DMS 273 treated with DMSO at 0.1 percent for 48 hours (cell line): ENCODE measurements around the gene EXTL2.
"Not testable (repeated sequence)": the region's sequence is repeated elsewhere in the genome, so short reads cannot be mapped to it uniquely, and the experiment has no call there.

ENCODE experiments used
- DNase-seq: peaks from one replicate; lab custom pipeline; 2025; lab: John Stamatoyannopoulos, UW

The EXTL2 gene

GRCh38 chr1:100855116-100855515 lies 39.5 kb downstream of the EXTL2 start:
- DNase-seq: not testable (repeated sequence)

- no peak for DNase-seq
These were observed 41.7 kb downstream of the EXTL2 start for GRCh38 chr1:100852976-100853375.

DNA sequence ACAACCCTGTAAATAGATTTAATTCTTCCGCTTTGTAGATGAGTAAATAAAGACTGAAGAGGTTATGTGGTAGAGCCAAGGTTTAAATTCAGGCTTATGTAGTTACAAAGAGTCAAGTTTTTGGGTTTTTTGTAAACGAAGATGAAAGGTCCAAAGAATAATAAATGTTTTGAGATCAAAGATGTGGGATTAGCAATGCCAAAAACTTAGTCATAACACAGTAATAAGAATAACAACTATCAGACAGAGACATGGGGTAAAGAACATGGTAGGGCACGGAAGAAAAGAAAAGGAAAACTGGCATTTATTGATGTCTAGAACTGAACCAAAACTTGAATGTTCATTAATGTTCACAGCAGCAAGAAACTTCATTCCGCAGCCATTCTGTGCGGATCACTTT lies 42.9 kb downstream of the EXTL2 start:
- DNase-seq: no peak

DNA sequence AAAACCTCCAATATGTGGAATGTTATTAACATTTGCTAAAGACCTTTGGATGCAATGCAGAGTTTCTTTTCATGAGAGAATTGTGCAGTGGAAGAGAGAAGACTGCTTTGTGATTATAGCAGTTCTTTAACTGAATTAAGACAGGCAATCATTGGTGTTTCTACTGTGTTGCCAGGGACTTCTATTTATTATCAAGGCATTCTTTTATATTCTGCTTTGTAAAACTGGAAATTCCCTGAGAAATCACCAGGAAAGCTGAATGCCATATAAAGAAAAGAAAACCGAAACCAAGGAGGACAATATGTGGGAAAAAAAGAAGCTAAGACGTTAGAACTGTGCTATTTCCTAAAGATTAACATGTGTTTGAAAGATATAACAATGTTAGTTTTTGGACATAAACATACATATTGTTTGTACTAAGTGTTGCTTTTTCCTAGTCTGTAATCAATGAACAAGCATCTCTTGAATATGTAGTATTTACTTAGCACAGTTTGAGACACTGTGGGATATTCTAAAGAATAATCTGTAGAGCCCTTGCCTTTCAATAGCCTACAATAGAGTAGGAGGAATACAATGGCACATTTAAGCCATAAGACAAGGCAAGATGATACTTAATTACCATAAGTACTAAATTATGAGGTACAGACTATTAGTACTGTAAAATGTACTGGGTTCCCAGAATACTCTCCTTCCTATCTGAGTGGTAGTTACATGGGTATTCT lies 47.1 kb downstream of the EXTL2 start:
- DNase-seq: no peak

GRCh38 chr1:100843160-100843559 lies 51.5 kb downstream of the EXTL2 start:
- DNase-seq: not testable (repeated sequence)

DNA sequence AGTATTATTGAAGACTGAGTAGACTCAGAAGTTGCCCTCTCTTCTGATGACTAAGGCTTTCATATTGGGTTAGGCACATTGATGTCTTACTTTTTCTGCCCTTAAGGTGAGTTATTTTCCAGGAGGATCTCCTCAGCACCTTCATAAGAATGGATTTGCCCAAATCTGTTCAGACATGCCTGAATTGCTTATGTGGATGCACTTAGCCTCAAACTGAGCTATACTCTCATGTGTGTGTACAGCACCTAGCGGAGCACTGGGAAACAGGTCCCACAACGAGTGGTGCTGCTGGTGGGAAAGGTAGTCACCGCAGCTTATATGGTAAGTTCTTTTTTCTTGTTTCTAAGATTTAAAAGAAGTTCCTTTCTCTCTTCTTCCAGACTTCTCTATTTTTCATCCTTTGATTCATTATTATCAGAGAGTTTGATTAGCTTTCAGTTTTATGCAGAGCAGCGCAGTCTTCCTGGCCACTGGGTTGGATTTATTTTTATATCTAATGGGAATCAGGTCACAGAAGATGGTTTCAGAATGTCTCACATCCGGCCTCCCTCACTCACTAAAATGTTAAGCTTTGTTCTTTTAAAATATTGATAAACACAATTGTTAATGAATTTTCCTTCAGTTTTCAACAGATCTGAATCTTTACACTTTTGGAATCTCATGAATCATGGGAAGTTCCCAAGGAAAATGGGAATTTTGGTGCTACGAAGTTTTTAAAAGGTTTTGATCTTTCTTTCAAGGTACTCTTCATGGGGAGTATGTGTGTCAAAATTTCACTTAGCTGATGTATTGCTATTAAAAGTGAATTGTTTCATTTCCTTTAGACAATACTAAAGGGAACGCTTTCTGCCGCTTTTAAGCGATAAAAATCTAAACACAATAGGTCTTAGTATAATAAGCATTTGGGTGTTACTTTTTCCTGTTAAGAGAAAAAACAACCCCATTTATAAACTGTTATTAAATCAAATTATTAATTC lies 58.5 kb downstream of the EXTL2 start:
- DNase-seq: no peak

DNA sequence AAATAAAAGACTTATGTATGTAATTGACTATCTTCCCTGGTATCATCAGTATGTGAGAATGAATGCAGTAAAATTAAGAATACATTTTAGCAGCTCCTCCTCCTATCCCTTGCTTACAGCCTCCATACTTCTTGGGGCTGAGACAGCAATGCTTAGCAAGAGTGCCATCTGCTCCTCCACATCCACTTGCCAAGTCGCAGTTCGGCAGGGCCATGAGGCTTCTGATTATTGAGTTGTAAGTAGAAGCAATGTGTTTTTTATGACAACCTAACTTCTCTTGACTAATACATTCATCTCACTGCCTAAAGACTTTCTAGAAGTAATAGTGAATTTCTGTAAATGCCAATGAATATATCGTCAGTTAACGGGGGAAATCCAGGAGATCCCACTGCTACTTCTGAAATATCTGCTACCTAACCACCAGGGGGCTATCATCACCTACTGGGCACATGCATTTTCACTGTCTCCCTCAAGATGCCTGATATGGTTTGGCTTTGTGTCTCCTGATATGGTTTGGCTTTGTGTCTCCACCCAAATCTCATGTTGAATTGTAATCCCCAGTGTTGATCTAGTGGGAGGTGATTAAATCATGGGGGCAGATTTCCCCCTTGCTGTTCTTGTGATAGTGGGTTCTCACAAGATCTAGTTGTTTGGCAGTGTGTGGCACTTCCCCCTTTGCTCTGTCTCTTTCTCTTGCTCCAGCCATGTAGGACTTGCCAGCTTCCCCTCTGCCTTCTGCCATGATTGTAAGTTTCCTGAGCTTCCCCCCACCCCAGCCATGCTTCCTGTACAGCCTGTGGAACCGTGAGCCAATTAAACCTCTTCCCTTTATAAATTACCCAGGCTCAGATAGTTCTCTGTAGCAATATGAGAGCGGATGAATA lies 59.6 kb downstream of the EXTL2 start:
- peak; percentile 6 for DNase-seq

DNA sequence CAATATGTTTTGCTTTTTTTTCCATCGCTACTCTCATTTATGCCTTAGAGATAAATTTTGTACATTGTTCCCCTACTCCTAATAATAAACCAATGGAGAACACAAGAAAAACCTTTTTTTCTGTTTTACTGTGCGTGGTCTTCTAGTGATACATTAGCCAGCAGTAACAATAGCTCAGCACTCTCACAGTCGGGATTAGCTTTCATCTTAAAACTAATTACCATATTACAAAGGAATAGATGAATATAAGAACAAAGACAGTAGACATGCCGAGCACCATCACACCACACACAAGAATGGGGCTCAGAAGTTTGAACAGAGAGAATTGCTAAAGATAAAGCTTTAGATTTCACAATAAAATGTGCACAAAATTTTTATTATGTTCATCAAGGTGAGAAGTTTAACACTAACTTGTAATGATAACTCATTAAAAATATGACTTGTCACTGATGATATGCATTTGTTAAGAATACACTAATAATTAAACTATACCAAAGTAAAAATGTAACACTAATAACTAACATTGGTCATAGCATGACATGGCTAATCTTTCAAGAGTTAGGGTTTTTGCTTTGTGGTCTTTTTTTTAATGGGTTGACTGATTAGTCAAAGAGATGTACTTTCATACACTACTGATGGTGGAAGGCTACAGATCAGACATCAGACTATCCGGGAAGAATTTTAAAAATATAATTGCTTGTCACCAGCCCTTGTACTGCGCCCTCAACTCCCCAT lies 61.8 kb downstream of the EXTL2 start:
- no peak for DNase-seq

DNA sequence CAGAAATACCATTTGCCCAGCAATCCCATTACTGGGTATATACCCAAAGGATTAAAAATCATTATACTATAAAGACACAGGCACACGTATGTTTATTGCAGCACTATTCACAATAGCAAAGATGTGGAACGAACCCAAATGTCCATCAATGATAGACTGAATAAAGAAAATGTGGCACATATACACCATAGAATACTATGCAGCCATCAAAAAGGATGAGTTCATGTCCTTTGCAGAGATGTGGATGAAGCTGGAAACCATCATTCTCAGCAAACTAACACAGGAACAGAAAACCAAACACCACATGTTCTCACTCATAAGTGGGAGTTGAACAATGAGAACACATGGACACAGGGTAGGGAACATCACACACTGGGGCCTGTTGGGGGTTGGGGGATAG lies 69.0 kb downstream of the EXTL2 start:
- not testable (repeated sequence) for DNase-seq
